Measurements from ENCODE around the gene CITED4. TPM values are rescaled to one million over a fixed set of nuclear protein-coding genes. Genes with fewer than 3 reads are reported as not detected.

The CITED4 gene
- total RNA-seq, 1 donor from 2014 or later: 3.8 TPM

- Mint-ChIP-seq H3K4me3 (ENCODE audit: unreplicated experiment) (peak overlapping the region; percentile 81), H3K4me1 (ENCODE audit: low read depth, unreplicated experiment) (peaks cover 3% of the 10 kb centered on the region), H3K36me3 (ENCODE audit: unreplicated experiment) (no peaks in the 10 kb centered on the region), H3K27me3 (ENCODE audit: unreplicated experiment) (peaks cover 16% of the 10 kb centered on the region), H3K27ac (ENCODE audit: unreplicated experiment) (no peak overlapping the region), H3K9me3 (ENCODE audit: unreplicated experiment) (peaks cover 4% of the 10 kb centered on the region)
- TF ChIP-seq CTCF (IDR thresholded peaks at IDR 0.05; ENCODE audit: partially characterized antibody, unreplicated experiment): no peak
- peak; percentile 48 for DNase-seq
These were observed 749 bp downstream of the CITED4 start for GRCh38 chr1:40861224-40862003.

GRCh38 chr1:40860706-40861223 lies 1.4 kb downstream of the CITED4 start:
- H3K4me3 Mint-ChIP-seq (ENCODE audit: unreplicated experiment): peak overlapping the region; percentile 81
- peaks cover 19% of the 10 kb centered on the region for H3K27me3 Mint-ChIP-seq (ENCODE audit: unreplicated experiment)
- H3K4me1 Mint-ChIP-seq (ENCODE audit: low read depth, unreplicated experiment): peaks cover 3% of the 10 kb centered on the region
- peaks cover 4% of the 10 kb centered on the region for H3K9me3 Mint-ChIP-seq (ENCODE audit: unreplicated experiment)
- no peak for TF ChIP-seq CTCF (IDR thresholded peaks at IDR 0.05; ENCODE audit: partially characterized antibody, unreplicated experiment)
- H3K36me3 Mint-ChIP-seq (ENCODE audit: unreplicated experiment): no peaks in the 10 kb centered on the region
- H3K27ac Mint-ChIP-seq (ENCODE audit: unreplicated experiment): no peak overlapping the region
- no peak for DNase-seq

GRCh38 chr1:40858856-40859416 lies 3.2 kb downstream of the CITED4 start:
- Mint-ChIP-seq H3K4me3 (ENCODE audit: unreplicated experiment) (no peak overlapping the region), H3K4me1 (ENCODE audit: low read depth, unreplicated experiment) (peaks cover 3% of the 10 kb centered on the region), H3K36me3 (ENCODE audit: unreplicated experiment) (no peaks in the 10 kb centered on the region), H3K27ac (ENCODE audit: unreplicated experiment) (no peak overlapping the region), H3K9me3 (ENCODE audit: unreplicated experiment) (peaks cover 4% of the 10 kb centered on the region), H3K27me3 (ENCODE audit: unreplicated experiment) (peaks cover 17% of the 10 kb centered on the region)
- no peak for DNase-seq
- TF ChIP-seq CTCF (IDR thresholded peaks at IDR 0.05; ENCODE audit: partially characterized antibody, unreplicated experiment): no peak

GRCh38 chr1:40857737-40858136 lies 4.4 kb downstream of the CITED4 start:
- Mint-ChIP-seq H3K36me3 (ENCODE audit: unreplicated experiment) (no peaks in the 10 kb centered on the region), H3K27me3 (ENCODE audit: unreplicated experiment) (peaks cover 16% of the 10 kb centered on the region), H3K27ac (ENCODE audit: unreplicated experiment) (no peak overlapping the region), H3K9me3 (ENCODE audit: unreplicated experiment) (peaks cover 4% of the 10 kb centered on the region), H3K4me1 (ENCODE audit: low read depth, unreplicated experiment) (peaks cover 6% of the 10 kb centered on the region), H3K4me3 (ENCODE audit: unreplicated experiment) (no peak overlapping the region)
- no peak for TF ChIP-seq CTCF (IDR thresholded peaks at IDR 0.05; ENCODE audit: partially characterized antibody, unreplicated experiment)
- no peak for DNase-seq

Measured in glutamatergic neuron (in vitro differentiated cells).